Endothelial cell of umbilical vein (primary cell): ENCODE data around the gene XRCC1. TPM values are rescaled to one million over a fixed set of nuclear protein-coding genes. Genes with fewer than 3 reads are reported as not detected.

Experiments used
- BruUV-seq: library from RNA; stranded (reverse); fragments of 400-500 nt; replicated peaks from 2 replicates; lab custom pipeline; 2021; lab: Mats Ljungman, UMichigan
- CTCF ChIA-PET: fragments of 300-600, 350-600 bp; sonication (Branson Sonifier 250); formaldehyde crosslinking; loops from one replicate; lab custom pipeline; 2021; ENCODE audit warnings: antibody characterized with exemption, inconsistent platforms; lab: Charles Lee
- POLR2A ChIA-PET: fragments of 300-600, 350-600 bp; sonication (Branson Sonifier 250); formaldehyde crosslinking; loops from one replicate; lab custom pipeline; 2021; ENCODE audit warnings: antibody characterized with exemption, inconsistent platforms; lab: Charles Lee
- DNase-seq: peaks from one replicate; pipeline ENCODE4 v3.0.0-alpha.2; 2011; ENCODE audit warnings: low read depth, low spot score
- FAIRE-seq: peaks from 2 replicates; lab custom pipeline; 2011; peaks lifted over from hg19 to GRCh38; lab: Jason Lieb, UNC
- H2AFZ ChIP-seq: 2 replicates; pipeline ENCODE4 v1.6.0; 2012; ENCODE audit warnings: low read depth, low read length, control low read depth, inconsistent platforms
- H3K27ac ChIP-seq: 2 replicates; pipeline ENCODE4 v1.5.1; 2011; ENCODE audit warnings: low read depth, mild to moderate bottlenecking, control low read depth, low read length, moderate library complexity; ENCODE audit not compliant: insufficient read depth
- H3K27me3 ChIP-seq, 2 experiments: 2 replicates each; pipeline versions ENCODE4 v1.6.0 to v1.6.1; 2011; ENCODE audit warnings: low read length in 2 of 2, mixed read lengths in 1 of 2; ENCODE audit not compliant: control insufficient read depth in 2 of 2, insufficient read depth in 2 of 2
- H3K36me3 ChIP-seq, 2 experiments: 2 replicates in 1 of 2; 3 replicates in 1 of 2; pipeline ENCODE4 v1.5.1; 2011; ENCODE audit warnings: low read length in 2 of 2, mild to moderate bottlenecking in 1 of 2, moderate library complexity in 1 of 2; ENCODE audit not compliant: control insufficient read depth in 2 of 2, insufficient read depth in 2 of 2; ENCODE audit errors: extremely low read depth in 1 of 2
- H3K4me1 ChIP-seq: 3 replicates; pipeline ENCODE4 v1.5.1; 2011; ENCODE audit warnings: mild to moderate bottlenecking, low read length; ENCODE audit not compliant: control insufficient read depth, insufficient read depth; ENCODE audit errors: extremely low read depth
- H3K4me2 ChIP-seq: 2 replicates; pipeline ENCODE4 v1.6.1; 2011; ENCODE audit warnings: low read length, control low read depth, mixed read lengths; ENCODE audit not compliant: insufficient read depth
- H3K4me3 ChIP-seq, 3 experiments: fragments of 200-600 bp in 1 of 3; sonication (generic), shearing (Covaris generic) in 1 of 3; replicated peaks in 1 of 3; 2 replicates each; pipeline ENCODE4 v1.5.1; 2011 to 2016; ENCODE audit warnings: control low read depth in 3 of 3, low read length in 3 of 3, mild to moderate bottlenecking in 2 of 3, inconsistent platforms in 1 of 3, low read depth in 1 of 3, moderate library complexity in 1 of 3; ENCODE audit not compliant: insufficient read depth in 1 of 3
- H3K79me2 ChIP-seq: 2 replicates; pipeline ENCODE4 v1.6.0; 2012; ENCODE audit warnings: low read length, inconsistent platforms; ENCODE audit not compliant: control insufficient read depth, insufficient read depth
- H3K9ac ChIP-seq: replicated peaks from 2 replicates; pipeline ENCODE3; 2011; ENCODE audit warnings: low read length, control low read depth; ENCODE audit not compliant: insufficient read depth; ENCODE audit errors: extremely low read depth
- H3K9me1 ChIP-seq: replicated peaks from 3 replicates; pipeline ENCODE4 v1.6.0; 2011; ENCODE audit warnings: mild to moderate bottlenecking, low read length; ENCODE audit not compliant: control insufficient read depth, insufficient read depth; ENCODE audit errors: extremely low read depth
- H3K9me3 ChIP-seq: replicated peaks from 2 replicates; pipeline ENCODE4 v1.5.1; 2012; ENCODE audit warnings: low read length, inconsistent platforms; ENCODE audit not compliant: control insufficient read depth, insufficient read depth
- H4K20me1 ChIP-seq: replicated peaks from 2 replicates; pipeline ENCODE3; 2011; ENCODE audit warnings: mild to moderate bottlenecking, low read length; ENCODE audit not compliant: control insufficient read depth, insufficient read depth; ENCODE audit errors: extremely low read depth
- EZH2 ChIP-seq: IDR thresholded peaks from 2 replicates; pipeline ENCODE4 v1.6.1; 2012; ENCODE audit warnings: borderline replicate concordance, low read depth, mild to moderate bottlenecking, moderate library complexity, low read length, inconsistent platforms; ENCODE audit not compliant: severe bottlenecking
- FOS ChIP-seq: IDR thresholded peaks from 2 replicates; pipeline ENCODE4 v1.6.1; 2011; ENCODE audit warnings: mild to moderate bottlenecking, low read length, moderate library complexity, borderline replicate concordance; ENCODE audit not compliant: insufficient read depth
- GATA2 ChIP-seq: IDR thresholded peaks from 2 replicates; pipeline ENCODE4 v1.7.0; 2011; ENCODE audit warnings: low read depth, mild to moderate bottlenecking, moderate library complexity, mixed read lengths, low read length; ENCODE audit not compliant: insufficient read length, insufficient read depth
- JUN ChIP-seq: IDR thresholded peaks from 2 replicates; pipeline ENCODE4 v1.6.1; 2011; ENCODE audit warnings: borderline replicate concordance, low read depth; ENCODE audit not compliant: insufficient read length, insufficient read depth
- MAX ChIP-seq: IDR thresholded peaks from 2 replicates; pipeline ENCODE4 v1.6.1; 2011; ENCODE audit not compliant: insufficient read depth, insufficient read length
- MYC ChIP-seq: IDR thresholded peaks from one replicate; pipeline ENCODE4 v1.6.1; 2011; ENCODE audit warnings: mild to moderate bottlenecking, low read depth, low read length
- POLR2A ChIP-seq: IDR thresholded peaks from 2 replicates; pipeline ENCODE4 v1.6.1; 2012; ENCODE audit warnings: low read depth, mild to moderate bottlenecking, control low read depth, low read length
- POLR2AphosphoS5 ChIP-seq: IDR thresholded peaks from 2 replicates; pipeline ENCODE4 v1.6.1; 2012; ENCODE audit warnings: low read depth, mild to moderate bottlenecking, control low read depth, low read length, moderate library complexity; ENCODE audit not compliant: insufficient read depth
- dilution Hi-C: fragments of 300-500 bp; cut with MboI; formaldehyde crosslinking; loops from one replicate; pipeline ENCODE4 v1.15.0; 2019; ENCODE audit warnings: low sequenced_read_pairs; ENCODE audit not compliant: extremely low pct_ligation_motif_present
- intact Hi-C: fragments of 100-400 bp; cut with micrococcal nuclease; formaldehyde crosslinking; loops from one replicate; pipeline ENCODE4 v1.10.0; 2022
- polyA plus RNA-seq, 4 experiments: library from polyadenylated mRNA; depleted of rRNA in 3 of 4; stranded (reverse) in 3 of 4; unstranded in 1 of 4; fragments of >200 nt; gene quantifications; 2 replicates each; pipeline versions ENCODE4 v1.2.1 to v1.2.3, GENCODE V29; 2011 to 2012; ENCODE audit warnings: missing spikeins in 1 of 4
- total RNA-seq: library from RNA; stranded (reverse); gene quantifications from 2 replicates; pipeline ENCODE4 v1.2.3, GENCODE V29; 2021
- TF ChIP-seq, protein P1 (sequence below), 2 donors: IDR thresholded peaks; 1 replicate in 1 of 2; 2 replicates in 1 of 2; pipeline ENCODE4 v1.5.1; 2011; ENCODE audit warnings: low read length in 2 of 2, mild to moderate bottlenecking in 2 of 2, moderate library complexity in 2 of 2, control low read depth in 1 of 2, inconsistent platforms in 1 of 2, low read depth in 1 of 2; ENCODE audit not compliant: insufficient read depth in 1 of 2; ENCODE audit errors: extremely low read depth in 1 of 2

The XRCC1 gene
- total and polyA plus RNA-seq, 2 donors (not counting 3 experiments of a cell fraction or from before 2014, with no cell fraction given), result 29.5 to 39.3 TPM

DNA sequence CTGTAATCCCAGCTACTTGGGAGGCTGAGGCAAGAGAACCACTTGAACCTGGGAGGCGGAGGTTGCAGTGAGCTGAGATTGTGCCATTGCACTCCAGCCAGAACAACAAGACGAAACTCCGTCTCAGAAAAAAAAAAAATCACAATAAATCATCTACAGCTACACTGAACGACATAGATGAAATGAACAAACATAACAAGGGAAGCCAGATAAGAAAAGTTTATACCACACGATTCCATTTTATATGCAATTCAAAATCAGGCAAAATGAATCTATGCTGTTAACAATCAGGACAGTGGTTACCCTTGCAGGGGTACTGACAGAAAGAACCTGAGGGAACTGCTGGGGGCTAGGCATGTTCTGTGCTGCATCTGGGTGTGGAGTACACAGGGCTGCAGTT lies 5.7 kb downstream of the XRCC1 start:
- H3K9me3 ChIP-seq, result no peaks in the 10 kb centered on the region
- H3K4me1 ChIP-seq, result peaks cover 4% of the 10 kb centered on the region
- no peak for FAIRE-seq
- no peak overlapping the region for H2AFZ ChIP-seq
- dilution Hi-C loops (no loop called here), intact Hi-C loops (no loop called here)
- no peaks in the 10 kb centered on the region for H3K36me3 ChIP-seq
- TF ChIP-seq EZH2 (no peak), JUN (no peak), GATA2 (no peak), MYC (no peak), POLR2A (no peak), FOS (no peak), MAX (no peak), POLR2AphosphoS5 (no peak)
- TF ChIP-seq, protein P1, sequence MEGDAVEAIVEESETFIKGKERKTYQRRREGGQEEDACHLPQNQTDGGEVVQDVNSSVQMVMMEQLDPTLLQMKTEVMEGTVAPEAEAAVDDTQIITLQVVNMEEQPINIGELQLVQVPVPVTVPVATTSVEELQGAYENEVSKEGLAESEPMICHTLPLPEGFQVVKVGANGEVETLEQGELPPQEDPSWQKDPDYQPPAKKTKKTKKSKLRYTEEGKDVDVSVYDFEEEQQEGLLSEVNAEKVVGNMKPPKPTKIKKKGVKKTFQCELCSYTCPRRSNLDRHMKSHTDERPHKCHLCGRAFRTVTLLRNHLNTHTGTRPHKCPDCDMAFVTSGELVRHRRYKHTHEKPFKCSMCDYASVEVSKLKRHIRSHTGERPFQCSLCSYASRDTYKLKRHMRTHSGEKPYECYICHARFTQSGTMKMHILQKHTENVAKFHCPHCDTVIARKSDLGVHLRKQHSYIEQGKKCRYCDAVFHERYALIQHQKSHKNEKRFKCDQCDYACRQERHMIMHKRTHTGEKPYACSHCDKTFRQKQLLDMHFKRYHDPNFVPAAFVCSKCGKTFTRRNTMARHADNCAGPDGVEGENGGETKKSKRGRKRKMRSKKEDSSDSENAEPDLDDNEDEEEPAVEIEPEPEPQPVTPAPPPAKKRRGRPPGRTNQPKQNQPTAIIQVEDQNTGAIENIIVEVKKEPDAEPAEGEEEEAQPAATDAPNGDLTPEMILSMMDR (IDR thresholded peaks at IDR 0.05; ENCODE audit: extremely low read depth in 1 of 2, insufficient read depth in 1 of 2, low read depth in 1 of 2, low read length in 2 of 2), result no peak
- no TSS peak for BruUV-seq
- POLR2A ChIA-PET, result interaction anchor here (0.6 kb wide), 1 partner anchor 15 kb away, joined by 3 read pairs; no protein-coding TSS in a partner anchor
- no peak overlapping the region for H3K9ac ChIP-seq
- no peaks in the 10 kb centered on the region for H3K9me1 ChIP-seq
- no peaks in the 10 kb centered on the region for H4K20me1 ChIP-seq
- H3K79me2 ChIP-seq, result no peaks in the 10 kb centered on the region
- DNase-seq, result no peak
- H3K27ac ChIP-seq, result no peak overlapping the region
- no peaks in the 10 kb centered on the region for H3K27me3 ChIP-seq
- CTCF ChIA-PET, result interaction anchor here (0.6 to 1.9 kb wide), 2 partner anchors 25 to 38 kb away, joined by 3 to 4 read pairs; no protein-coding TSS in a partner anchor
- H3K4me2 ChIP-seq, result no peak overlapping the region
- no peak overlapping the region for H3K4me3 ChIP-seq
